Caco-2 (cell line): ENCODE measurements around the gene MBOAT2. TPM values are rescaled to one million over a fixed set of nuclear protein-coding genes. Genes with fewer than 3 reads are reported as not detected.
"Not testable (repeated sequence)": the region's sequence is repeated elsewhere in the genome, so short reads cannot be mapped to it uniquely, and the experiment has no call there.

Source experiments
- BruUV-seq: library from RNA; stranded (reverse); fragments of 400-500 nt; replicated peaks from 2 replicates; lab custom pipeline; 2021; lab: Mats Ljungman, UMichigan
- CTCF ChIA-PET: fragments of 300-600 bp; sonication (Branson Sonifier 250); formaldehyde crosslinking; loops from one replicate; lab custom pipeline; 2022; ENCODE audit warnings: antibody characterized with exemption; lab: Charles Lee
- POLR2A ChIA-PET: fragments of 300-600 bp; sonication (Branson Sonifier 250); formaldehyde crosslinking; loops from one replicate; lab custom pipeline; 2022; ENCODE audit warnings: antibody characterized with exemption; lab: Charles Lee
- DNase-seq, 2 experiments: peaks; one replicate each; pipeline versions ENCODE4 v3.0.0 to v3.0.0-alpha.2; 2020 to 2022
- H3K27me3 ChIP-seq: replicated peaks from 2 replicates; pipeline ENCODE4 v1.6.0; 2011; ENCODE audit warnings: low read length; ENCODE audit not compliant: control insufficient read depth, insufficient read depth
- H3K36me3 ChIP-seq: 2 replicates; pipeline ENCODE4 v1.5.1; 2011; ENCODE audit warnings: low read length; ENCODE audit not compliant: control insufficient read depth, insufficient read depth
- H3K4me1 ChIP-seq: fragments of 250-450 bp; sonication (Bioruptor Pico); 2 replicates; pipeline ENCODE4 v1.5.1; 2020; ENCODE audit warnings: mild to moderate bottlenecking
- H3K4me3 ChIP-seq: 2 replicates; pipeline ENCODE4 v1.5.1; 2011; ENCODE audit warnings: low read depth, mild to moderate bottlenecking, control low read depth, low read length
- H3K9me3 ChIP-seq: fragments of 250-450 bp; sonication (Bioruptor Pico); 2 replicates; pipeline ENCODE4 v1.5.1; 2020; ENCODE audit warnings: mild to moderate bottlenecking, moderate library complexity
- H3K27ac Mint-ChIP-seq: one replicate; pipeline ENCODE4 v1.8.0; 2022; ENCODE audit warnings: mixed read lengths; ENCODE audit not compliant: unreplicated experiment
- H3K27me3 Mint-ChIP-seq: one replicate; pipeline ENCODE4 v1.8.0; 2022; ENCODE audit warnings: mixed read lengths; ENCODE audit not compliant: insufficient read depth, unreplicated experiment
- H3K36me3 Mint-ChIP-seq: one replicate; pipeline ENCODE4 v1.8.0; 2022; ENCODE audit warnings: mild to moderate bottlenecking, mixed read lengths; ENCODE audit not compliant: insufficient read depth, unreplicated experiment
- H3K4me1 Mint-ChIP-seq: one replicate; pipeline ENCODE4 v1.8.0; 2022; ENCODE audit warnings: low read depth, mixed read lengths; ENCODE audit not compliant: unreplicated experiment
- H3K4me3 Mint-ChIP-seq: one replicate; pipeline ENCODE4 v1.8.0; 2022; ENCODE audit warnings: mild to moderate bottlenecking, moderate library complexity, mixed read lengths; ENCODE audit not compliant: unreplicated experiment
- H3K9me3 Mint-ChIP-seq: one replicate; pipeline ENCODE4 v1.8.0; 2022; ENCODE audit warnings: mixed read lengths; ENCODE audit not compliant: unreplicated experiment
- CTCF ChIP-seq, 2 experiments: fragments of 200-600 bp in 1 of 2; IDR thresholded peaks; 1 replicate in 1 of 2; 2 replicates in 1 of 2; pipeline versions ENCODE4 v1.5.1 to v1.8.0; 2011 to 2022; ENCODE audit warnings: antibody characterized with exemption in 1 of 2, control low read depth in 1 of 2, inconsistent platforms in 1 of 2, low read depth in 1 of 2, low read length in 1 of 2, mild to moderate bottlenecking in 1 of 2, moderate library complexity in 1 of 2; ENCODE audit not compliant: insufficient read depth in 1 of 2, severe bottlenecking in 1 of 2, unreplicated experiment in 1 of 2
- intact Hi-C: fragments of 100-400 bp; cut with micrococcal nuclease; formaldehyde crosslinking; loops from one replicate; pipeline ENCODE4 v1.10.0; 2022; ENCODE audit not compliant: unreplicated experiment
- total RNA-seq: library from RNA; stranded (reverse); gene quantifications from 2 replicates; pipeline ENCODE4 v1.2.3, GENCODE V29; 2022

MBOAT2 gene
- total RNA-seq, 1 experiment from 2014 or later, result 12.6 TPM

- H3K9me3 Mint-ChIP-seq, POLR2A ChIA-PET, intact Hi-C loops, CTCF ChIA-PET, H3K4me3 Mint-ChIP-seq, H3K27ac Mint-ChIP-seq, H3K36me3 ChIP-seq, H3K27me3 Mint-ChIP-seq, H3K4me1 ChIP-seq, H3K27me3 ChIP-seq, H3K4me1 Mint-ChIP-seq, H3K4me3 ChIP-seq, H3K36me3 Mint-ChIP-seq, BruUV-seq, DNase-seq: not testable (repeated sequence)
- 0 out of 2 replicates have a peak, but pooled peaks cover 10% of the 10 kb centered on the region for H3K9me3 ChIP-seq
Observed at GRCh38 chr2:8895087-8895912, 108.2 kb downstream of the MBOAT2 start.

- CTCF ChIA-PET, result no interaction called here
- POLR2A ChIA-PET, result no interaction called here
- Histone ChIP-seq H3K9me3 (0 out of 2 replicates have a peak, but pooled peaks cover 10% of the 10 kb centered on the region), H3K27me3 (no peaks in the 10 kb centered on the region), H3K4me3 (no peak overlapping the region), H3K4me1 (no peaks in the 10 kb centered on the region), H3K36me3 (no peaks in the 10 kb centered on the region)
- BruUV-seq, result no TSS peak
- intact Hi-C loops, result no loop called here
- Mint-ChIP-seq H3K9me3 (no peaks in the 10 kb centered on the region), H3K27ac (no peak overlapping the region), H3K27me3 (no peaks in the 10 kb centered on the region), H3K4me3 (no peak overlapping the region), H3K4me1 (no peaks in the 10 kb centered on the region), H3K36me3 (no peaks in the 10 kb centered on the region)
- DNase-seq, result no peak
- no peak for TF ChIP-seq CTCF (IDR thresholded peaks at IDR 0.05; ENCODE audit: insufficient read depth in 1 of 2, low read depth in 1 of 2, low read length in 1 of 2, severe bottlenecking in 1 of 2, unreplicated experiment in 1 of 2)
Observed at GRCh38 chr2:8893978-8894820, 109.3 kb downstream of the MBOAT2 start.

- TF ChIP-seq CTCF (IDR thresholded peaks at IDR 0.05; ENCODE audit: insufficient read depth in 1 of 2, low read depth in 1 of 2, low read length in 1 of 2, severe bottlenecking in 1 of 2, unreplicated experiment in 1 of 2), result no peak
- no peak overlapping the region for H3K4me3 Mint-ChIP-seq
- no peaks in the 10 kb centered on the region for H3K36me3 ChIP-seq
- CTCF ChIA-PET, result no interaction called here
- 0 out of 2 replicates have a peak, but pooled peaks cover 10% of the 10 kb centered on the region for H3K9me3 ChIP-seq
- DNase-seq, result no peak
- H3K27ac Mint-ChIP-seq, result no peak overlapping the region
- no peaks in the 10 kb centered on the region for H3K36me3 Mint-ChIP-seq
- POLR2A ChIA-PET, result no interaction called here
- H3K27me3 ChIP-seq, result no peaks in the 10 kb centered on the region
- no TSS peak for BruUV-seq
- no peaks in the 10 kb centered on the region for H3K9me3 Mint-ChIP-seq
- H3K4me1 ChIP-seq, result no peaks in the 10 kb centered on the region
- no peaks in the 10 kb centered on the region for H3K4me1 Mint-ChIP-seq
- no peaks in the 10 kb centered on the region for H3K27me3 Mint-ChIP-seq
- intact Hi-C loops, result no loop called here
- no peak overlapping the region for H3K4me3 ChIP-seq
Observed at GRCh38 chr2:8893474-8893873, 110.0 kb downstream of the MBOAT2 start.
